DND-41 (cell line): Measurements from ENCODE around the gene B3GALT6.

Experiments
- ATAC-seq: fragments of 200-7000 bp; cut with Tn5 transposase; 3 replicates; pipeline ENCODE4 v1.9.1; 2021; ENCODE audit warnings: low read depth; ENCODE audit not compliant: insufficient read depth
- DNase-seq: peaks from one replicate; pipeline ENCODE4 v3.0.0-alpha.2; 2020
- H2AFZ ChIP-seq: 2 replicates; pipeline ENCODE4 v1.6.0; 2012; ENCODE audit warnings: low read depth, low read length
- H3K27ac ChIP-seq: 2 replicates; pipeline ENCODE4 v1.5.1; 2012; ENCODE audit warnings: low read length, inconsistent platforms
- H3K27me3 ChIP-seq: fragments of 200-600 bp; sonication (generic); 2 replicates; pipeline ENCODE4 v1.6.0; 2012; ENCODE audit warnings: low read length, mild to moderate bottlenecking, inconsistent platforms; ENCODE audit not compliant: insufficient read depth, poor library complexity
- H3K36me3 ChIP-seq: 2 replicates; pipeline ENCODE4 v1.5.1; 2012; ENCODE audit warnings: low read length, inconsistent platforms; ENCODE audit not compliant: insufficient read depth
- H3K4me1 ChIP-seq: 2 replicates; pipeline ENCODE4 v1.5.1; 2012; ENCODE audit warnings: mild to moderate bottlenecking, low read length; ENCODE audit not compliant: insufficient read depth
- H3K4me2 ChIP-seq: 2 replicates; pipeline ENCODE4 v1.6.0; 2012; ENCODE audit warnings: mild to moderate bottlenecking, moderate library complexity, low read length, inconsistent platforms; ENCODE audit not compliant: insufficient read depth
- H3K4me3 ChIP-seq, 2 experiments: fragments of 200-600 bp in 1 of 2; shearing (Covaris generic) in 1 of 2; 2 replicates each; pipeline ENCODE4 v1.5.1; 2012 to 2016; ENCODE audit warnings: inconsistent platforms in 2 of 2, low read length in 2 of 2, mild to moderate bottlenecking in 2 of 2, low read depth in 1 of 2, moderate library complexity in 1 of 2
- H3K79me2 ChIP-seq: 2 replicates; pipeline ENCODE4 v1.6.0; 2012; ENCODE audit warnings: low read length, inconsistent platforms; ENCODE audit not compliant: insufficient read depth
- H3K9ac ChIP-seq: 2 replicates; pipeline ENCODE4 v1.6.0; 2012; ENCODE audit warnings: low read depth, mild to moderate bottlenecking, inconsistent platforms, low read length, moderate library complexity
- H3K9me3 ChIP-seq: 2 replicates; pipeline ENCODE4 v1.5.1; 2012; ENCODE audit warnings: low read length, moderate library complexity, mild to moderate bottlenecking, inconsistent platforms; ENCODE audit not compliant: insufficient read depth, severe bottlenecking
- H4K20me1 ChIP-seq: 2 replicates; pipeline ENCODE4 v1.6.0; 2012; ENCODE audit warnings: low read length; ENCODE audit not compliant: insufficient read depth
- EZH2 ChIP-seq: IDR thresholded peaks from 3 replicates; pipeline ENCODE4 v1.6.1; 2012; ENCODE audit warnings: borderline replicate concordance, low read depth, mild to moderate bottlenecking, moderate library complexity, low read length, inconsistent platforms; ENCODE audit not compliant: severe bottlenecking
- TF ChIP-seq, protein P1 (sequence below): IDR thresholded peaks from 2 replicates; pipeline ENCODE4 v1.5.1; 2012; ENCODE audit warnings: borderline replicate concordance, low read length, moderate library complexity, mild to moderate bottlenecking; ENCODE audit not compliant: poor library complexity, severe bottlenecking; ENCODE audit errors: extremely low read depth

B3GALT6 gene

DNA sequence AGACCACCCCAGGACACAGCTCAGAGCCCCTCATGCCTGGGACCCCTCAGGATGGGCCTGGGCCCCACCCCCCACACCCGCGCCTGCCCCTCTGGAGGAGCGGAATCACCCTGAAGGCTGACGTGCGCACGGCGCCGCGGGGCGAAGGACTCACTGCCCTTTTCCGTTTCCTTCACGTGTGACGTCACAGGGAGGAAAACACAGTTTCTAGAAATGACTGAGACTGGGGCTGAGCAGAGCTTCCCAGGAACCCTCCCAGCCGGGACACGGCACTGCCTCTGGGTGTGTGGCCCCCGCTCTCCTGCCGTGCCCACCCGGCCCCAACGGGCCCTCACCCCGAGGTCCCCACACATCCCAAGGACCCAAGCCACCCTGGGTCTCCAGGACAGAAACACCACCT lies 12.7 kb upstream of the B3GALT6 start:
- Histone ChIP-seq H3K4me1 (no peaks in the 10 kb centered on the region), H2AFZ (no peak overlapping the region), H3K4me2 (no peak overlapping the region), H4K20me1 (peaks cover 57% of the 10 kb centered on the region), H3K79me2 (peaks cover 6% of the 10 kb centered on the region; the same call in 1 of the 2 replicates), H3K9ac (no peak overlapping the region), H3K27me3 (no peaks in the 10 kb centered on the region), H3K27ac (no peak overlapping the region), H3K4me3 (no peak overlapping the region), H3K36me3 (peaks cover 81% of the 10 kb centered on the region), H3K9me3 (no peaks in the 10 kb centered on the region)
- ATAC-seq (no peak), DNase-seq (no peak)
- TF ChIP-seq, protein P1, sequence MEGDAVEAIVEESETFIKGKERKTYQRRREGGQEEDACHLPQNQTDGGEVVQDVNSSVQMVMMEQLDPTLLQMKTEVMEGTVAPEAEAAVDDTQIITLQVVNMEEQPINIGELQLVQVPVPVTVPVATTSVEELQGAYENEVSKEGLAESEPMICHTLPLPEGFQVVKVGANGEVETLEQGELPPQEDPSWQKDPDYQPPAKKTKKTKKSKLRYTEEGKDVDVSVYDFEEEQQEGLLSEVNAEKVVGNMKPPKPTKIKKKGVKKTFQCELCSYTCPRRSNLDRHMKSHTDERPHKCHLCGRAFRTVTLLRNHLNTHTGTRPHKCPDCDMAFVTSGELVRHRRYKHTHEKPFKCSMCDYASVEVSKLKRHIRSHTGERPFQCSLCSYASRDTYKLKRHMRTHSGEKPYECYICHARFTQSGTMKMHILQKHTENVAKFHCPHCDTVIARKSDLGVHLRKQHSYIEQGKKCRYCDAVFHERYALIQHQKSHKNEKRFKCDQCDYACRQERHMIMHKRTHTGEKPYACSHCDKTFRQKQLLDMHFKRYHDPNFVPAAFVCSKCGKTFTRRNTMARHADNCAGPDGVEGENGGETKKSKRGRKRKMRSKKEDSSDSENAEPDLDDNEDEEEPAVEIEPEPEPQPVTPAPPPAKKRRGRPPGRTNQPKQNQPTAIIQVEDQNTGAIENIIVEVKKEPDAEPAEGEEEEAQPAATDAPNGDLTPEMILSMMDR: no peak
- no peak for TF ChIP-seq EZH2

DNA sequence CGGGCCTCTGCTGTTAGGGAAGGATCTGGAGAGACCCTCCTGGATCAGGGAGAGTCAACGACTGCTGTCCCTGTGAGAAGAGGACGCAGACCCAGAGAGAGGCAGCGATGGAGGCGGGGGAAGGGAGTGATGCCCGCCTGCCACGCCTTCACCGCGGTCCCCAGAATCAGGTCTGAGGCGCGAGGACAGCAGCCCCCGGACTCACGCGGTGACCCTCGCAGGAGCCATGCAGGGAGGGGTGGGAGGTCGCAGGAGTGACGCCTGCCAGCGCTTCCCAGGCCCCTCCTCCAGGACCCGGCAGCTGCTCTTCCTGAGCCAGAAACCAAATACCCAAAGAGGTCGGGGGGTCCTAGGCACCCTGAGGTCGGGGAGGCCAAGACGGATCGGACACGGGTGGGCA lies 11.8 kb upstream of the B3GALT6 start:
- no peak for DNase-seq
- peaks cover 12% of the 10 kb centered on the region for H3K79me2 ChIP-seq
- peaks cover 88% of the 10 kb centered on the region for H3K36me3 ChIP-seq
- no peaks in the 10 kb centered on the region for H3K4me1 ChIP-seq
- no peak for ATAC-seq
- peaks cover 60% of the 10 kb centered on the region for H4K20me1 ChIP-seq
- H3K9me3 ChIP-seq: no peaks in the 10 kb centered on the region
- H3K27ac ChIP-seq: no peak overlapping the region
- H2AFZ ChIP-seq: no peak overlapping the region
- no peaks in the 10 kb centered on the region for H3K27me3 ChIP-seq
- no peak overlapping the region for H3K4me3 ChIP-seq
- H3K9ac ChIP-seq: no peak overlapping the region
- no peak for TF ChIP-seq EZH2
- TF ChIP-seq, protein P1: no peak
- H3K4me2 ChIP-seq: no peak overlapping the region

DNA sequence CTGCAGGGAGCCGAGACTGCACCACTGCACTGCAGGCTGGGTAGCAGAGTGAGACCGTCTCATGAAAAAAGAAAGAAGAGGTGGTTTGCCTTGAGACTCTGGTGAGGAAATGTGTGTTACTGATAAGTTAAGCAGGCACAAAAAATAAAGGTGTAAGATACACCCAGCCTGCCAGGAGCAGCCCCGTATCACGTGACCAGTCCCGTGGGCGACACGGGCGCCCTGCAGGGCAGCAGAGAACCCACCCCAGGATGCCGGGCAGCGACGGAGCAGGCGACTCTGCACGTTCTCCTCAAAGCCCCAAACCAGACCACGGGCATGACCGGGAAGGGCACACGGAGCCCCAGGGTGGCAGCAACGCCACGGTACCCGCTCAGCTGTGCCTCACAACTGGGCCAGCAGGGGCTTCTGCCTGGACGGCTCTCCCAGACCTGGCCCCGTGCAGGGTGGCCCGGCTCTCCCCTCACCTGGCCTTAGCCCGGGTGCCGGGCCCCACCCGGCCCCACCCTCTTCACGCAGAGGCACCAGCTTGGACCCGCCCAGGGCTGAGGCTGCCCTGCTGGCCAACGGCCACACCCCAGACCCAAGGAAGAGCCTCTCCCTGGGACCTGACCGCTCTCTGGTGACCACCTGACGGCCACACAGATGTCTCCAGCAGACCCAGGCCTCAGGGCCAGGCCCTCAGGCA lies 10.0 kb upstream of the B3GALT6 start:
- Histone ChIP-seq H4K20me1 (peaks cover 64% of the 10 kb centered on the region), H3K4me1 (no peaks in the 10 kb centered on the region), H3K9me3 (no peaks in the 10 kb centered on the region), H3K9ac (no peak overlapping the region), H3K4me2 (no peak overlapping the region), H3K4me3 (no peak overlapping the region), H3K27ac (no peak overlapping the region), H3K79me2 (peaks cover 30% of the 10 kb centered on the region), H3K27me3 (no peaks in the 10 kb centered on the region), H3K36me3 (peaks cover 92% of the 10 kb centered on the region), H2AFZ (no peak overlapping the region)
- DNase-seq (no peak), ATAC-seq (no peak; the same call in 2 of the 3 replicates)
- TF ChIP-seq, protein P1: no peak
- no peak for TF ChIP-seq EZH2
